Measurements from ENCODE around the gene CATSPERB.

GRCh38 chr14:91749868-91750267, 18.0 kb upstream of the CATSPERB start:
- TF ChIP-seq POLR2A (IDR thresholded peaks at IDR 0.05) (no peak), CTCF (IDR thresholded peaks at IDR 0.05) (no peak)

Measured in thyroid gland (tissue), 4 donors.